ENCODE data around the gene TNFRSF1B.

DNA sequence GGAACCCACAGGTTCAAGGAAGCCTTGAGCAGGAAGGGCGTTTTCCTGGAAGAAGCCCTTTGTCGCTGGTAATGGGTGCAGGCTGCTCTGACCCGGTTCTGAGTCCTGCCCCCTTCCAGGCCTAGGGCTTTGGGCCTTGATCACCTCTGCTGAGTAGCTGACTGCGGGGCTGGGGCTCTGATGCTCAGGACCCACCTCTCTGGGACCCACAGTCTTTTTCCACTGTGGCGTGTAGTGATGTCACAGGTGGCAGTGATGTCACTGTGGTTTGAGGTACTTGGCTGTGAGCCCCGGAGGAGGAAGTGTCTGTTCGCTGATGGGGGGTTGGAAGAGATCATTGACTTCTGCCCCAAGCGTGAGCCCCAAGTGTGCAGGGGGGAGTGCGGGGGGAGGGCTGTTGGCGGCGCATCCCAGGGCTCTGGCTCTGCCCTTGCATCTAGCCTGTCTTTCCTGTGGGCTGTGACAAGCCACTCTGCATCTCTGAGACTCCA is 6.9 kb downstream of the TNFRSF1B start:
- TF ChIP-seq, protein P1, sequence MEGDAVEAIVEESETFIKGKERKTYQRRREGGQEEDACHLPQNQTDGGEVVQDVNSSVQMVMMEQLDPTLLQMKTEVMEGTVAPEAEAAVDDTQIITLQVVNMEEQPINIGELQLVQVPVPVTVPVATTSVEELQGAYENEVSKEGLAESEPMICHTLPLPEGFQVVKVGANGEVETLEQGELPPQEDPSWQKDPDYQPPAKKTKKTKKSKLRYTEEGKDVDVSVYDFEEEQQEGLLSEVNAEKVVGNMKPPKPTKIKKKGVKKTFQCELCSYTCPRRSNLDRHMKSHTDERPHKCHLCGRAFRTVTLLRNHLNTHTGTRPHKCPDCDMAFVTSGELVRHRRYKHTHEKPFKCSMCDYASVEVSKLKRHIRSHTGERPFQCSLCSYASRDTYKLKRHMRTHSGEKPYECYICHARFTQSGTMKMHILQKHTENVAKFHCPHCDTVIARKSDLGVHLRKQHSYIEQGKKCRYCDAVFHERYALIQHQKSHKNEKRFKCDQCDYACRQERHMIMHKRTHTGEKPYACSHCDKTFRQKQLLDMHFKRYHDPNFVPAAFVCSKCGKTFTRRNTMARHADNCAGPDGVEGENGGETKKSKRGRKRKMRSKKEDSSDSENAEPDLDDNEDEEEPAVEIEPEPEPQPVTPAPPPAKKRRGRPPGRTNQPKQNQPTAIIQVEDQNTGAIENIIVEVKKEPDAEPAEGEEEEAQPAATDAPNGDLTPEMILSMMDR (IDR thresholded peaks at IDR 0.05; ENCODE audit: poor library complexity, severe bottlenecking), result no peak
- no peak for TF ChIP-seq SMC3 (conservative IDR thresholded peaks at IDR 0.05; ENCODE audit: poor library complexity)
- no peak for TF ChIP-seq POLR2AphosphoS5 (IDR thresholded peaks at IDR 0.05)
- TF ChIP-seq, protein P2, sequence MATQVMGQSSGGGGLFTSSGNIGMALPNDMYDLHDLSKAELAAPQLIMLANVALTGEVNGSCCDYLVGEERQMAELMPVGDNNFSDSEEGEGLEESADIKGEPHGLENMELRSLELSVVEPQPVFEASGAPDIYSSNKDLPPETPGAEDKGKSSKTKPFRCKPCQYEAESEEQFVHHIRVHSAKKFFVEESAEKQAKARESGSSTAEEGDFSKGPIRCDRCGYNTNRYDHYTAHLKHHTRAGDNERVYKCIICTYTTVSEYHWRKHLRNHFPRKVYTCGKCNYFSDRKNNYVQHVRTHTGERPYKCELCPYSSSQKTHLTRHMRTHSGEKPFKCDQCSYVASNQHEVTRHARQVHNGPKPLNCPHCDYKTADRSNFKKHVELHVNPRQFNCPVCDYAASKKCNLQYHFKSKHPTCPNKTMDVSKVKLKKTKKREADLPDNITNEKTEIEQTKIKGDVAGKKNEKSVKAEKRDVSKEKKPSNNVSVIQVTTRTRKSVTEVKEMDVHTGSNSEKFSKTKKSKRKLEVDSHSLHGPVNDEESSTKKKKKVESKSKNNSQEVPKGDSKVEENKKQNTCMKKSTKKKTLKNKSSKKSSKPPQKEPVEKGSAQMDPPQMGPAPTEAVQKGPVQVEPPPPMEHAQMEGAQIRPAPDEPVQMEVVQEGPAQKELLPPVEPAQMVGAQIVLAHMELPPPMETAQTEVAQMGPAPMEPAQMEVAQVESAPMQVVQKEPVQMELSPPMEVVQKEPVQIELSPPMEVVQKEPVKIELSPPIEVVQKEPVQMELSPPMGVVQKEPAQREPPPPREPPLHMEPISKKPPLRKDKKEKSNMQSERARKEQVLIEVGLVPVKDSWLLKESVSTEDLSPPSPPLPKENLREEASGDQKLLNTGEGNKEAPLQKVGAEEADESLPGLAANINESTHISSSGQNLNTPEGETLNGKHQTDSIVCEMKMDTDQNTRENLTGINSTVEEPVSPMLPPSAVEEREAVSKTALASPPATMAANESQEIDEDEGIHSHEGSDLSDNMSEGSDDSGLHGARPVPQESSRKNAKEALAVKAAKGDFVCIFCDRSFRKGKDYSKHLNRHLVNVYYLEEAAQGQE (IDR thresholded peaks at IDR 0.05; ENCODE audit: borderline replicate concordance), result no peak
- no peak for TF ChIP-seq RAD21 (conservative IDR thresholded peaks at IDR 0.05)
- TF ChIP-seq EP300 (conservative IDR thresholded peaks at IDR 0.05; ENCODE audit: poor library complexity, severe bottlenecking), result no peak
- TF ChIP-seq MXI1 (conservative IDR thresholded peaks at IDR 0.05; ENCODE audit: poor library complexity, severe bottlenecking), result no peak
- no peak for TF ChIP-seq EZH2 (IDR thresholded peaks at IDR 0.05; ENCODE audit: borderline replicate concordance, insufficient read depth, low read length, poor library complexity, severe bottlenecking)
- TF ChIP-seq TAF1 (IDR thresholded peaks at IDR 0.05; ENCODE audit: low read depth), result no peak

All from neural cell (in vitro differentiated cells).